IPS-20b (cell line): Measurements from ENCODE around the gene NBAS.

Experiments used
- H3K27ac ChIP-seq: one replicate; pipeline ENCODE4 v1.5.1; 2013; ENCODE audit warnings: low read length
- H3K27me3 ChIP-seq: 2 replicates; pipeline ENCODE4 v1.6.1; 2013; ENCODE audit warnings: mild to moderate bottlenecking, low read length, inconsistent platforms; ENCODE audit not compliant: insufficient read depth
- H3K36me3 ChIP-seq: 2 replicates; pipeline ENCODE4 v1.6.1; 2013; ENCODE audit warnings: low read depth, mild to moderate bottlenecking, inconsistent platforms, low read length, moderate library complexity; ENCODE audit not compliant: insufficient read depth
- H3K4me1 ChIP-seq: 2 replicates; pipeline ENCODE4 v1.6.1; 2013; ENCODE audit warnings: mild to moderate bottlenecking, control low read depth, inconsistent platforms, low read length, moderate library complexity; ENCODE audit not compliant: insufficient read depth
- H3K4me3 ChIP-seq: 2 replicates; pipeline ENCODE4 v1.5.1; 2013; ENCODE audit warnings: mild to moderate bottlenecking, low read length, inconsistent platforms
- H3K9ac ChIP-seq: 2 replicates; pipeline ENCODE4 v1.6.1; 2013; ENCODE audit warnings: low read depth, mild to moderate bottlenecking, inconsistent platforms, low read length, moderate library complexity
- H3K9me3 ChIP-seq: 2 replicates; pipeline ENCODE4 v1.6.1; 2013; ENCODE audit warnings: mild to moderate bottlenecking, low read depth, low read length, inconsistent platforms; ENCODE audit not compliant: insufficient read depth

NBAS gene

GRCh38 chr2:15363734-15364133 is 197.4 kb downstream of the NBAS start:
- Histone ChIP-seq H3K36me3 (no peaks in the 10 kb centered on the region), H3K4me3 (no peak overlapping the region), H3K27ac (no peak overlapping the region), H3K9me3 (no peaks in the 10 kb centered on the region), H3K4me1 (peaks cover 24% of the 10 kb centered on the region; the same call in 1 of the 2 replicates), H3K9ac (no peak overlapping the region), H3K27me3 (no peaks in the 10 kb centered on the region)

DNA sequence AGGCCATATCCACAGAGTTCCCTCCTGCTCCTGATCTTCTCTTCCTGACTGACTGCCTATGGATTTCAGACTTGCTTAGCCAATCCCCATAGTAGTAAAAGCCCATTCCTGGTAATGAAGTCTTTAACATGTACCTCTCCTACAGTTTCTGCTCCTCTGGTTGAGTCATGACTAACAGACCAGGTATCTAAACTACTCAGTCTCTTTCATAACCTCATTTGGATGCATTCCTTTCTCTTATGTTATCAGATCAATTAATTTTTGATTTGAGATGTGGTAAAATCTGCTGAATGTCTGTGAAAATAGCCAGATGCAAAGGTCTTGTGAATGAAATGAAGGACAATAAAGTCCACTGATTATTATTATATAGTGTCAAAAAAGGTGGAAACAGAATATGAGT is 198.0 kb downstream of the NBAS start:
- Histone ChIP-seq H3K9ac (no peak overlapping the region), H3K36me3 (no peaks in the 10 kb centered on the region), H3K27me3 (no peaks in the 10 kb centered on the region), H3K4me1 (peaks cover 27% of the 10 kb centered on the region; the same call in 1 of the 2 replicates), H3K27ac (no peak overlapping the region), H3K9me3 (no peaks in the 10 kb centered on the region), H3K4me3 (no peak overlapping the region)

- no peaks in the 10 kb centered on the region for H3K9me3 ChIP-seq
- H3K36me3 ChIP-seq = no peaks in the 10 kb centered on the region
- peaks cover 11% of the 10 kb centered on the region; the same call in 1 of the 2 replicates for H3K4me1 ChIP-seq
- no peaks in the 10 kb centered on the region for H3K27me3 ChIP-seq
- H3K4me3 ChIP-seq = no peak overlapping the region
- H3K9ac ChIP-seq = no peak overlapping the region
- no peak overlapping the region for H3K27ac ChIP-seq
Observed at GRCh38 chr2:15359716-15360531, 201.2 kb downstream of the NBAS start.

DNA sequence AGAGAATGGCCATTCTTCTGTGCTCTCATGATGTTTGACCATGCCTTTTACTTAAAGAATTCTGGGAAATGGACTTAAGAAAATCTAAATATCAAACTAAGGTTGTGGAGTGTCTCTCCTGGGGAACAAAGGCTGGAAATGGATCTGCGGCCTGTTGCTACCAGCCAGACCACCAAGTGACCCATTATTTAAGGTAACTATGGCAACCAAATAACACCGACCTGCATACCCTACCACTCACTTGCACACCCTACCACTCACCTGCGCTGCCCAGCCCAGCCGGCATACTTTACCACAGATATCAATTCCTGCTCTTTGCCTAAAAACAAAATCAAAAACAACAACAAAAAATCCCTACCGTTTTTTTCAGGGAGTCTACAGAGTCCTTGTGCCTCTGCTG is 203.2 kb downstream of the NBAS start:
- Histone ChIP-seq H3K4me3 (no peak overlapping the region), H3K9me3 (no peaks in the 10 kb centered on the region), H3K4me1 (peaks cover 16% of the 10 kb centered on the region; the same call in 1 of the 2 replicates), H3K27ac (no peak overlapping the region), H3K36me3 (no peaks in the 10 kb centered on the region), H3K9ac (no peak overlapping the region), H3K27me3 (no peaks in the 10 kb centered on the region)

DNA sequence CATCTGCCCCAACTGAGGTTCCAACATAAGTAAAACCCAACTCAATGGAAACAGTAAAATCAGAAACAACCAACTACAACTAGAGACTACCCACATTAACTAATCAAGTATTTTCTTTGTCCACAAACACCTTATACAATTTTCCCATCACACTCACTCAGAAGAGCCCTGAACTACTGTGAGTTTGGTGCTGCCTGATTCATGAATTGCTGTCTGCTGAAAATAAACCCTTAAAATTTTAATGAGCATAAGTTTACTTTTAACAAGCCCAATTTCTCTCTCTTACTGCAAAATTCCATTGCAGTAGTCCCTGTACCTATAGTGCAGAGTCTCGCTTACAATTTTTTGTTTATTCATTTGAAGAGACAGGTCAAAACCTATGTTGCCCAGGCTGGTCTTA is 203.9 kb downstream of the NBAS start:
- Histone ChIP-seq H3K9ac (no peak overlapping the region), H3K27me3 (no peaks in the 10 kb centered on the region), H3K4me3 (no peak overlapping the region), H3K36me3 (no peaks in the 10 kb centered on the region), H3K4me1 (peaks cover 16% of the 10 kb centered on the region; the same call in 1 of the 2 replicates), H3K27ac (no peak overlapping the region), H3K9me3 (no peaks in the 10 kb centered on the region)

DNA sequence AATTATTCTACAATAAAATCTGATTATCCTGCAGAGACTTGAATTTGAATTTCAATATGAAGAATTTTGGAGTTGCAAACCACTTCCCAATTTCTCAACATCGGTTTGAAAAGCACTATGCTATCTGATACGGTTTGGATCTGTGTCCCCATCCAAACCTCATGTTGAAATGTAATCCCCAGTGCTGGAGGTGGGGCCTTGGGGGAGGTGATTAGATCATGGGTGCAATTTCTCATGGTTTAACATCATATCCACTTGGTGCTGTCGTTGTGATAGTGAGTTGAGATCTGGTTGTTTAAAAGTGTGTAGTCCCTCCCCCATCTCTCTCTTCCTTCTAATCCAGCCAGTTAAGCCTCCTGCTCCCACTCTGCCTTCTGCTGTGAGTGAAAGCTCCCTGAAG is 205.7 kb downstream of the NBAS start:
- no peak overlapping the region for H3K27ac ChIP-seq
- H3K9me3 ChIP-seq = no peaks in the 10 kb centered on the region
- H3K36me3 ChIP-seq = no peaks in the 10 kb centered on the region; the same call in 1 of the 2 replicates
- no peaks in the 10 kb centered on the region for H3K27me3 ChIP-seq
- H3K4me3 ChIP-seq = no peak overlapping the region
- H3K9ac ChIP-seq = no peak overlapping the region
- H3K4me1 ChIP-seq = peaks cover 16% of the 10 kb centered on the region; the same call in 1 of the 2 replicates

GRCh38 chr2:15354596-15355366 is 206.4 kb downstream of the NBAS start:
- no peak overlapping the region for H3K27ac ChIP-seq
- H3K27me3 ChIP-seq = no peaks in the 10 kb centered on the region
- peaks cover 16% of the 10 kb centered on the region; the same call in 1 of the 2 replicates for H3K4me1 ChIP-seq
- no peaks in the 10 kb centered on the region for H3K9me3 ChIP-seq
- H3K36me3 ChIP-seq = no peaks in the 10 kb centered on the region; the same call in 1 of the 2 replicates
- H3K4me3 ChIP-seq = no peak overlapping the region
- H3K9ac ChIP-seq = no peak overlapping the region

- Histone ChIP-seq H3K27me3 (no peaks in the 10 kb centered on the region), H3K36me3 (no peaks in the 10 kb centered on the region; the same call in 1 of the 2 replicates)
Observed at GRCh38 chr2:15352363-15352762, 208.8 kb downstream of the NBAS start.

DNA sequence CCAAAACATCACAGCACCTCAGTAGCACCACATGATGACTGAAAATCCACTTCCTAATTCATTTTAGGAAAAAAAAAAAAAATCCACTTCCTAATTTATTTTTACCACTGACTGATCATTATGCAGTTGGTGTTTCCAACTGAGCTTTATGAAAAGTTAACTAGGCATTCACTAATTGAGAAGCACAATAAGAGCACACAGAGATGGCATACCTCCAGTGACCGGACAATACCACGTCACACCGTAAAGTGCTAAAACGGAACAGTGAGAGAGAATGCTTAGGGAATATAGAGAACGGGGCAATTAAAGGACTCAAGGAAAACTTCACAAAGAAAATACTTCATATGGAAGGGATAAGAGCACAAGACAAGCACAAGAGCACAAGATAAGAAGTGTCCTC is 212.5 kb downstream of the NBAS start:
- H3K27ac ChIP-seq = no peak overlapping the region
- no peak overlapping the region for H3K4me3 ChIP-seq
- no peaks in the 10 kb centered on the region for H3K9me3 ChIP-seq
- no peak overlapping the region for H3K9ac ChIP-seq
- H3K4me1 ChIP-seq = no peaks in the 10 kb centered on the region
- H3K36me3 ChIP-seq = no peaks in the 10 kb centered on the region; the same call in 1 of the 2 replicates
- H3K27me3 ChIP-seq = no peaks in the 10 kb centered on the region

More at GRCh38 chr2:15352363-15352762, 208.8 kb downstream of the NBAS start:
- H3K9ac ChIP-seq = no peak overlapping the region
- H3K4me3 ChIP-seq = no peak overlapping the region
- no peak overlapping the region for H3K27ac ChIP-seq
- peaks cover 8% of the 10 kb centered on the region; the same call in 1 of the 2 replicates for H3K4me1 ChIP-seq
- H3K9me3 ChIP-seq = no peaks in the 10 kb centered on the region

DNA sequence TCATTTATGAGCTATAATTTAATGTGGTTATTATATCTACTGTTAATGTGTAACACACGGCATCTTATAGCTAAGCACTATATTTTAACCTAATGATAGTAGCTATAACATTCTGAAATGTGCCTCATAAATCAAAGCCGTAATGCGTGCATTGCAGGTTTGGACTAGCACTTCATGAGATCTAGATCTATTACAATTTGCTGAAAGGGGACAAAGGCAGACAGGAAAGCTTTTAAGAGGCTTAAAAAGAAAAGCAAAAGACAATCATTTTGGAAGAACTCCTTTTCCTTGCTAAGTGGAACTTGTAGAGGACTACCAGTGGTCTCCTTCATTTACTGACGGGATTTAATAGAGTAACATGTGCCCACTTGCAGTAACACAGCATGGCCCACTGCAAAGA is 213.1 kb downstream of the NBAS start:
- no peaks in the 10 kb centered on the region for H3K4me1 ChIP-seq
- H3K9ac ChIP-seq = no peak overlapping the region
- H3K27me3 ChIP-seq = no peaks in the 10 kb centered on the region
- H3K4me3 ChIP-seq = no peak overlapping the region
- H3K27ac ChIP-seq = no peak overlapping the region
- no peaks in the 10 kb centered on the region; the same call in 1 of the 2 replicates for H3K36me3 ChIP-seq
- no peaks in the 10 kb centered on the region for H3K9me3 ChIP-seq

DNA sequence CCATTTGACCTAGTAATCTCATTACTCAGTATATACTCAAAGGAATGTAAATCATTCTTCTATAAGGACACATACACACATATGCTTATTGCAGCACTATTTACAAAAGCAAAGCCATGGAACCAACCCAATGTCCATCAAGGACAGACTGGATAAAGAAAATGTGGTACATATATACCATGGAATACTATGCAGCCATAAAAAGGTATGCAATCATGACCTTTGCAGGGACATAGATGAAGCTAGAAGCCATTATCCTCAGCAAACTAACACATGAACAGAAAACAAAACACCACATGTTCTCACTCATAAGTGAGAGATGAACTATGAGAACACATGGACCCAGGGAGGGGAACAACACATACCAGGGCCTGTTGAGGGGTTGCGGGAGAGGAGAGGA is 214.5 kb downstream of the NBAS start:
- H3K27ac ChIP-seq = no peak overlapping the region
- H3K4me1 ChIP-seq = no peaks in the 10 kb centered on the region
- H3K9ac ChIP-seq = no peak overlapping the region
- H3K27me3 ChIP-seq = no peaks in the 10 kb centered on the region
- H3K4me3 ChIP-seq = no peak overlapping the region
- H3K9me3 ChIP-seq = no peaks in the 10 kb centered on the region
- no peaks in the 10 kb centered on the region for H3K36me3 ChIP-seq
